Measurements from ENCODE around the gene GPAT3.

GRCh38 chr4:83613994-83614393 is 78.1 kb downstream of the GPAT3 start:
- no peak for TF ChIP-seq CTCF (conservative IDR thresholded peaks at IDR 0.05)
- TF ChIP-seq ZFX (IDR thresholded peaks at IDR 0.05), result no peak

All from C4-2B (cell line).